GM18519 (cell line): ENCODE measurements around the gene NLRX1.
"Not testable (repeated sequence)": the region's sequence is repeated elsewhere in the genome, so short reads cannot be mapped to it uniquely, and the experiment has no call there.

Experiments
- ATAC-seq: cut with Tn5 transposase; IDR thresholded peaks from one replicate; pipeline ENCODE4 v1.9.1; 2021; ENCODE audit warnings: mild to moderate bottlenecking, moderate library complexity; ENCODE audit not compliant: unreplicated experiment, low FRiP score

Gene NLRX1

DNA sequence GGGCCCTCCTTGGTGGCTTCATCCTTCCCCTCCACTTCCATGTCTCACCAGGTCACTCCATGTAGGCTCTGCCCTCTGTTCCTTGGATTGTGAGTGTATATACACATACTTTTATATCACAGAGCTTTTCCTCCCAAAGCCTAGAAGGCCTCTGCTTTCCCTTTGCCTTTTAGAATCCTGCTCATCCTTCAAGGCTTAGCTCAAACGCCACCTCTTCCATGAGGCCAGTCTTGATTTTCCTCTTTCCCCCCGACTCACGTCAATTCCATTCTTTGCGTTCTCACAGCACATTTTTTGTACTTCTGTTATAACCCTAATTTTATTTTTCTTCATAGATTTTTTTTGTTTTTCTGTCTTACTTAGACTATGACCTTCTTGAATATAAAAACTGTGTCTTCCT lies 15.9 kb upstream of the NLRX1 start:
- ATAC-seq = no peak

- no peak for ATAC-seq
Observed at GRCh38 chr11:119153049-119153818, 15.3 kb upstream of the NLRX1 start.

DNA sequence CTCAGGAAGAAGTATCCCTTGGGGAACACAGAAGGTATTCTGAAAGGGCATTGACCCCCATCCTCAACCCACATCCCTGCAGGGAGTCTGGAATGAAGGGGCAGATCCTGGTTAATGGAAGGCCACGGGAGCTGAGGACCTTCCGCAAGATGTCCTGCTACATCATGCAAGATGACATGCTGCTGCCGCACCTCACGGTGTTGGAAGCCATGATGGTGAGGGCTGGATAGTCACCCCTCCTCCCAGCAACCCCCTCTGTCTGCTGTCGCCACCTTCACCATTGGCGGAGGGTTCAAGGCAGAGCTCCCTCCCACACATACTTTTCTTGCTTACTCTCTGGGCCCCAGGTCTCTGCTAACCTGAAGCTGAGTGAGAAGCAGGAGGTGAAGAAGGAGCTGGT lies 14.3 kb upstream of the NLRX1 start:
- no peak for ATAC-seq

DNA sequence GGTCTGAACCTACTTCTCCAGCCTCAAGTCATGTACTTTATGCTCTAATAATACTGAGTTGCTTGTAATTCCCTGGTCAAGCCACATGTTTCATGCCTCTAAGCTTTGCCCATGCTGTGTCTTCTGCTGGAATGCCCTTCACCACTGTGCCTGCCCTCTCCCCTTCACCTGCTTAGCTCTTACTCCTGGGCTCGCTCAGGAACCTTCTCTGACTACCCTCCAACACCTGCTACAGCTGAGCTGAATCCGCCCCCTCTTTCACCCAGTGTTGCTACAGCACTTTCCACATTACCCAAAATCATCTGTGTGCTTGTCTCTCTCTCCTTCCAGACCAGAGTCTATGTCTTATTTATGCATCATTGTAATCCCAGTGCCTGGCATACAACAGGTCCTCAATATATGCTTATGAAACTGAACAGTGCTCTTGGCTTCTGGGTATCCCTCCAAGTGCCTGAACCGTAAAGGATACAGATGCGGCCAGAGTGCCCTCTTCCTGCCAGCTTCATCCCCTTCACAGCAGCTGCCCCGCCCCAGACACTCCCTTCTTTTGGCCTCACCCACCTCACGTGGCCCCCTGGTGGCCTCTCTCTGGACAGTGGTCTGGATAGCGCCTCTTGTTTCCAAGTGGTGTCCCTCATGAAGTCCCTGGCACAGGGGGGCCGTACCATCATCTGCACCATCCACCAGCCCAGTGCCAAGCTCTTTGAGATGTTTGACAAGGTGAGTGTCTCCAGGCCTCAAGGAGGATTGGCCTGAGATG lies 12.6 kb upstream of the NLRX1 start:
- no peak for ATAC-seq

DNA sequence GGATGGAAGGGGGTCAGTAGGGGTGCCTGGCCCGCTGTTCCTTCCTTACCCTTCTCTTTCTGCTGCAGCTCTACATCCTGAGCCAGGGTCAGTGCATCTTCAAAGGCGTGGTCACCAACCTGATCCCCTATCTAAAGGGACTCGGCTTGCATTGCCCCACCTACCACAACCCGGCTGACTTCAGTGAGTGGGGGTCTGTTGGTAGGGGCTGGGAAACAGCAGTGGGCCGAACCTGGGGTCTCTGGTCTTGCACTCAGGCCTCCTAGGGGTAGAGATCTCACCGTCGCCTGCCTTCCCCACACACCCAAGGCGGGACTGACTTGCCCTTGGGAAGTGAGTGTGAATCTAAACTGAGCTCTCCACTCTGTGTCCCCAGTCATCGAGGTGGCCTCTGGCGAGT lies 12.0 kb upstream of the NLRX1 start:
- no peak for ATAC-seq

- ATAC-seq = no peak
Observed at GRCh38 chr11:119157063-119157462, 11.5 kb upstream of the NLRX1 start.

GRCh38 chr11:119158467-119158866 lies 10.1 kb upstream of the NLRX1 start:
- no peak for ATAC-seq

GRCh38 chr11:119160151-119160550 lies 8.4 kb upstream of the NLRX1 start:
- no peak for ATAC-seq

DNA sequence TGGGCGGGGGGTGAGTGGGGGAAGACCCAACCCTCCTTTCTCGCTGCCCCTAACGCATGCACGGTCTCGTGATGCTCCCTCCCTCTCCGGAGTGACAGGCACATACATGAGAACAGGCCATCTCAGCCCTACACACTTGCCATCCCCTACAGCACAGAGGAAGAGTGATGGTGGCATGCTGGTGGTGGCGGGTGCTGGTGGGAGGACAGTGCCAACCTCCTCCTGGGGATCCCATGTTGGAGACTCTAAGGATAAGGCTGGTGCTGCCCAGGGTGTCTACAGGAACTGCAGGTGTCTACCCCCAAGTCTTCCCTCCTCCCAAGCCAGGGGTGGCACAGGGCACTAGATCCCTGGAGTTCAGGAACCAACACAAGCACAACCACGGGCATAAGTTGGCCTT lies 6.7 kb upstream of the NLRX1 start:
- no peak for ATAC-seq

DNA sequence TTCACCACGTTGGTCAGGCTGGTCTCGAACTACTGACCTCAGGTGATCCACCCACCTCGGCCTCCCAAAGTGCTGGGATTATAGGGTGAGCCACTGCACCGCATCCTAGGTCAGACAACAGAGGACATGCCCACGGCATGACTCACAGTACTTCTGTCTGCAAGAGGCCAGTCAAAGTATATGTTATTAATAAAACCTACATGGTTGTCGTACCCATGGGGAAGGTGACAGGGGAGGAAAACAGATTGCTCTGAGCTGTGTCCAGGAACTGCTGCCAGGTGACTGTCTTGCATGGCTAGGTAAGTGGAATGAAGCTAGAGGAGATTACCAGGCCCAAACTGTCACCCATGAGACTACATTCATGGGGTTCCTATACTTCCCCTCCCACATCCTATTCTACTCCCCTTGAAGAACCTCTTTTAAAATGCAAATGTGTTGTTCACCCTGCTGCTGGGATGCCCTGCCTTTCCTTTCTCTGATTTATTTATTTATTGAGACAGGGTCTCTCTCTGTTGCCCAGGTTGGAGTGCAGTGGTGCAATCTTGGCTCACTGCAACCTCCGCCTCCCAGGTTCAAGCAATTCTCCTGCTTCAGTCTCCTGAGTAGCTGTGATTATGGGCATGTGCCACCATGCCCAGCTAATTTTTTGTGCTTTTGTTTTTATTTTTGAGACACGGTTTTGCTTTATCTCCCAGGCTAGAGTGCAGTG lies 2.0 kb upstream of the NLRX1 start:
- no peak for ATAC-seq

- ATAC-seq = not testable (repeated sequence)
Observed at GRCh38 chr11:119167077-119167458, 1.5 kb upstream of the NLRX1 start.

DNA sequence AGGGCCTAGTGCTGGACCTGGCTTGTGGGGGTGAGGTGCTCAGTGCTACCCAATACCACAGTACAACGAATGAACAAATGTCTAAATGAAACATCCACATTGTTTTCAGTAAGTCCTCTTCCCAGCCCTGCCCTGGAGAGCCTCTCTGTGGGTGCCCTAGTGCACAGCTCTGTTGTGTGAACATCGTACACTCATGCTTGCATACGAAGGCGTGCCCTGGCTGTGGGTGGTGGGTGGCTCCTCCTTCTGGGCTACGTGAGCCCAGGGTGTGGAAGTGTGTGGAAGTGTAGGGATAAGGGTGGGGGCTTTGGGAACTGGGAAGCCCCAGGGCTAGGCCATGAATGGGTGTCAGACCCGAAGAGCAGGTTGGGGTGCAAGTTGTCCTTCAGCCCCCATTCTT lies 592 bp upstream of the NLRX1 start:
- no peak for ATAC-seq

GRCh38 chr11:119169282-119169719 lies 776 bp downstream of the NLRX1 start:
- ATAC-seq = no peak

DNA sequence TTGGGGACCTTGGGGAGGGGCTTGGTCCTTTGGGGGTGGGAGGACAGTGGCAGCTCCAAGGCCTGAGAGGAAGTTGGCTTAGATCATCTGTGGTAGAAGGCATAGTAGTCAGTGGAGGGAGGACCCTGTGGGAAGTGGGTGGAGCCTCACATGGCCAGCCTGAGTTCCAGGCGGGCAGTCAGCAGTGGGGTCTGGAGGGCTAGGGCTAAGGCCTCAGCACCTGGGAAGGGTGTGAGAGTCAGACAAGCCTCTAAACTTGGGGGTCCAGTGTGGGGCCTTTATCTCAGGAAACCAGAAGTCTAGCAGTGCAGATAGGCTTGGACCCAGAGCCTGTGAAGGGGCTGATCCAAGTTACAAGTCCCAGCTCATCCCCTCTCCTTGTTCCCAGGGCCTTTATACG lies 4.0 kb downstream of the NLRX1 start:
- no peak for ATAC-seq

- ATAC-seq = no peak
Observed at GRCh38 chr11:119173453-119173852, 4.9 kb downstream of the NLRX1 start.

DNA sequence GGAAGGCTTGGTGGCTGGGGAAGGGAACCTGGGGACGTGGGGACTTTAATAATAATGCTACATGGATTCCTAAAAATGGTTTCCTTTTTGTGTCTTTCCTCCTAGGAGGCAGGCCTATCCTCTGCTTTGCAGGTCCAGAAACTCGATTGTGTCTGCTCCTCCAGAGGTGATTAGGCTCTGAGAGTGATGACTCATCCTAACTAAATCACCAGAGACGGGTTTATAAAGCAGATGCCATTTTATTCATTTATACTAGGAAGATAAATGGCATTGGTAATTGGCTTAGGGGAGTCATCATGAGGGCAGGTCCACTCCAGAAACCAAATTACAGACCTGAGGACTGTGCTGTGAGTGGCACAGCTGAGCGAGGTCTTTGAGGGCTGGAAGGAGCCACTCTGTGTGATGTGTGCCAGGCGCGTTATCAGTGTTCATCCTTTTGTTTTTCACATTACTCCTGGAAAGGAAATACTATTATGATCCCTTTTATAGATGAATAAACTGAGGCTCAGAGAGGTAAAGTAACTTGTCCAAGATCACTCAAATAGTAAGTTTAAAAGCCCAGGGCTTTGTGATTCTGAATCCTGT lies 7.1 kb downstream of the NLRX1 start:
- no peak for ATAC-seq

GRCh38 chr11:119178166-119178680 lies 9.7 kb downstream of the NLRX1 start:
- no peak for ATAC-seq

- no peak for ATAC-seq
Observed at GRCh38 chr11:119179342-119179741, 10.8 kb downstream of the NLRX1 start.

DNA sequence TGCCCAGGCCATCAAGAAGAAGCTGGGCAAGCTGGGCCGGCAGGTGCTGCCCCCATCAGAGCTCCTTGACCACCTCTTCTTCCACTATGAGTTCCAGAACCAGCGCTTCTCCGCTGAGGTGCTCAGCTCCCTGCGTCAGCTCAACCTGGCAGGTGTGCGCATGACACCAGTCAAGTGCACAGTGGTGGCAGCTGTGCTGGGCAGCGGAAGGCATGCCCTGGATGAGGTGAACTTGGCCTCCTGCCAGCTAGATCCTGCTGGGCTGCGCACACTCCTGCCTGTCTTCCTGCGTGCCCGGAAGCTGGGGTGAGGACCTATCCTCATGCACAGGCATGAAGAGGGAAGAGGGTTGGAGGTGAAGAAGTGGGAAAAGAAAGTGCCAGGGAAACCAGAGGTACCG lies 11.5 kb downstream of the NLRX1 start:
- no peak for ATAC-seq

GRCh38 chr11:119180729-119181676 lies 12.5 kb downstream of the NLRX1 start:
- ATAC-seq = no peak
